GM10248 (cell line): ENCODE results near the gene PCNX3.

Experiments used
- CTCF ChIA-PET: fragments of 300-600 bp; sonication (Branson Sonifier 250); formaldehyde crosslinking; extraction: SDS; loops from one replicate; lab custom pipeline; 2021; ENCODE audit warnings: antibody characterized with exemption; lab: Yijun Ruan, JAX
- POLR2A ChIA-PET: fragments of 350-650 bp; sonication (Branson Sonifier 250); formaldehyde crosslinking; extraction: SDS; loops from one replicate; lab custom pipeline; 2020; ENCODE audit warnings: antibody characterized with exemption; lab: Yijun Ruan, JAX
- DNase-seq: peaks from one replicate; pipeline ENCODE4 v3.0.0; 2012; ENCODE audit errors: extremely low spot score
- TF ChIP-seq, protein P1 (sequence below): IDR thresholded peaks from 2 replicates; pipeline ENCODE4 v1.5.1; 2012; ENCODE audit warnings: mild to moderate bottlenecking, low read depth; ENCODE audit errors: extremely low read depth, missing control alignments, control extremely low read depth

PCNX3 gene

DNA sequence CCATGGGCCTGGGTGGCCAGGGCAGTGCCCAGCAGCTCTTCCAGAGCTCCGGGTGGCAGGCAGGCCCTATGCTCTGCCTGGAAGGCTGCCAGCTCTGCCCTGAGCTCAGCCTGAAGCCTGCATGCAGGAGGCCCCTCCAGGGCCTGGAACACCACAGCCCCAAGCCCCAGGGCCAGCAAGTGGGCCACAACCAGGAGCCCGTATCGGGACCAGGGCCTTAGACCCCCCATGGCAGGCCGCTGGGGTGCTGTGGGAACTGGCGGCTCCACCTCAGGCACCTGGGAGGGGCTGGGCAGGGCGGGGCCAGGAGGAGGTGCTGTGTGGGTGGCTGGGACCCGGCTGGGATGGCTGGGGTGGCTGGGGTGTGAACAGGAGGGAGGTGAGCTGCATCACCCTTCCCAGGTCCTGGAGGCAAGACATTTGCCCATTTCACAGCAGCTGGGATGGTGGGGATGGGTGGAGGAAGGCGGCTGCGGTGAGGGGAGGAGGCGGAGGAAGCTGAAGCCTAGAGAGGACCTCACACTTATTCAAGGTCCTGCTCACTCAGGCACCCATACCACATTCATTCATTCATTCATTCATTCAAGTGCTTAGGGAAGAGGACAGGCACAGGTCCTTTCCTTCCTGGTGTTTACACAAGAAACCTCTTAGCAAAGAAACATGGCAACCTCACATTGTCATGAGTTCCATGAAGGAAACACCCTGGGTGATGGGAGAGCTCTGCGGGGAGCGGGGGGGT, 19.9 kb upstream of the PCNX3 start, which contains the start of gene KCNK7:
Gene KCNK7, minus strand, starts transcription at position 258 of the 739 bp plus-strand sequence. Its CDS starts 28 bp downstream, at position 230.
- peak; percentile 31 for DNase-seq
- TF ChIP-seq, protein P1, sequence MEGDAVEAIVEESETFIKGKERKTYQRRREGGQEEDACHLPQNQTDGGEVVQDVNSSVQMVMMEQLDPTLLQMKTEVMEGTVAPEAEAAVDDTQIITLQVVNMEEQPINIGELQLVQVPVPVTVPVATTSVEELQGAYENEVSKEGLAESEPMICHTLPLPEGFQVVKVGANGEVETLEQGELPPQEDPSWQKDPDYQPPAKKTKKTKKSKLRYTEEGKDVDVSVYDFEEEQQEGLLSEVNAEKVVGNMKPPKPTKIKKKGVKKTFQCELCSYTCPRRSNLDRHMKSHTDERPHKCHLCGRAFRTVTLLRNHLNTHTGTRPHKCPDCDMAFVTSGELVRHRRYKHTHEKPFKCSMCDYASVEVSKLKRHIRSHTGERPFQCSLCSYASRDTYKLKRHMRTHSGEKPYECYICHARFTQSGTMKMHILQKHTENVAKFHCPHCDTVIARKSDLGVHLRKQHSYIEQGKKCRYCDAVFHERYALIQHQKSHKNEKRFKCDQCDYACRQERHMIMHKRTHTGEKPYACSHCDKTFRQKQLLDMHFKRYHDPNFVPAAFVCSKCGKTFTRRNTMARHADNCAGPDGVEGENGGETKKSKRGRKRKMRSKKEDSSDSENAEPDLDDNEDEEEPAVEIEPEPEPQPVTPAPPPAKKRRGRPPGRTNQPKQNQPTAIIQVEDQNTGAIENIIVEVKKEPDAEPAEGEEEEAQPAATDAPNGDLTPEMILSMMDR: no peak
- POLR2A ChIA-PET: interaction anchor here (0.7 kb wide), 1 partner anchor 51 kb away, joined by 3 read pairs; no protein-coding TSS in a partner anchor
- CTCF ChIA-PET: interaction anchor here (4.4 to 24.8 kb wide), 3 partner anchors 8 to 55 kb away, joined by 41 to 351 read pairs (median 351); partner anchors contain the start of genes EHBP1L1, KCNK7, MAP3K11 and PCNX3

- TF ChIP-seq, protein P1: no peak
- ChIA-PET CTCF (interaction anchor here (4.4 to 24.8 kb wide), 3 partner anchors 7 to 55 kb away, joined by 41 to 351 read pairs (median 351); partner anchors contain the start of genes EHBP1L1, KCNK7, MAP3K11 and PCNX3), POLR2A (interaction anchor here (0.7 kb wide), 1 partner anchor 52 kb away, joined by 3 read pairs; no protein-coding TSS in a partner anchor)
- DNase-seq: no peak
Observed at GRCh38 chr11:65596520-65596919, 19.1 kb upstream of the PCNX3 start.

GRCh38 chr11:65598258-65598699, 17.3 kb upstream of the PCNX3 start:
- ChIA-PET POLR2A (interaction anchor here (1.6 kb wide), 1 partner anchor 11 kb away, joined by 6 read pairs; no protein-coding TSS in a partner anchor), CTCF (interaction anchor here (0.9 to 24.8 kb wide), 4 partner anchors 9 to 15 kb away, joined by 3 to 351 read pairs (median 4); partner anchors contain the start of genes EHBP1L1 and KCNK7)
- no peak for DNase-seq
- TF ChIP-seq, protein P1: no peak

- TF ChIP-seq, protein P1: no peak
- no peak for DNase-seq
- ChIA-PET POLR2A (interaction anchor here (0.5 to 1.6 kb wide), 3 partner anchors 10 to 116 kb away, joined by 3 to 6 read pairs (median 6); no protein-coding TSS in a partner anchor), CTCF (interaction anchor here (1.5 to 24.8 kb wide), 3 partner anchors 10 to 58 kb away, joined by 5 to 351 read pairs (median 8); partner anchors contain the start of genes EHBP1L1 and KCNK7)
Observed at GRCh38 chr11:65599216-65599954, 16.2 kb upstream of the PCNX3 start.

DNA sequence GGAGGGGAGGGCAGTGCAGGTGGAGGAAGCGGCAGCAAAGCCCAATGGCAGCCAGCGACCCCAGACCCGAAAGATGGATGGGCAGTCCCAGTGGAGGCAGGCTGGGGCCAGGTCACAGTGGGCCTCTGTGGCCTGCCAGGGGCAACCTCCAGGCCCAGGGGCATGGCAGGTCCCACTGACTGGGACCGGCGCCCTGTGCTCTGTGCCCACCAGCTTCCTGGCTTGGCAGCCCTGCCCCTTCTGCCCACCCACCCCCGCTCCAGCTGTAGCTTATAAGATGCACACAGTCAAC, 15.7 kb upstream of the PCNX3 start:
- ChIA-PET CTCF (interaction anchor here (0.8 to 24.8 kb wide), 3 partner anchors 14 to 59 kb away, joined by 4 to 351 read pairs (median 8); partner anchors contain the start of genes EHBP1L1, KCNK7 and PCNX3), POLR2A (interaction anchor here (0.5 to 1.5 kb wide), 2 partner anchors 9 to 117 kb away, joined by 3 to 6 read pairs; no protein-coding TSS in a partner anchor)
- TF ChIP-seq, protein P1: no peak
- no peak for DNase-seq
